ENCODE results near the gene EXOSC6. TPM values are rescaled to one million over a fixed set of nuclear protein-coding genes. Genes with fewer than 3 reads are reported as not detected.
A peak's percentile ranks its signal among the peaks of the same experiment; 100 is the strongest.

Gene EXOSC6
- total RNA-seq, 1 donor from 2014 or later: 28.4 TPM

GRCh38 chr16:70257391-70257790 is 5.7 kb upstream of the EXOSC6 start:
- Mint-ChIP-seq H3K4me1 (no peaks in the 10 kb centered on the region), H3K9me3 (no peaks in the 10 kb centered on the region), H3K27ac (no peak overlapping the region), H3K4me3 (no peak overlapping the region), H3K27me3 (ENCODE audit: low read depth) (no peaks in the 10 kb centered on the region), H3K36me3 (peaks cover 39% of the 10 kb centered on the region)
- no peak for DNase-seq (ENCODE audit: low spot score in 2 of 2, unreplicated experiment in 2 of 2)
- TF ChIP-seq, protein P1, sequence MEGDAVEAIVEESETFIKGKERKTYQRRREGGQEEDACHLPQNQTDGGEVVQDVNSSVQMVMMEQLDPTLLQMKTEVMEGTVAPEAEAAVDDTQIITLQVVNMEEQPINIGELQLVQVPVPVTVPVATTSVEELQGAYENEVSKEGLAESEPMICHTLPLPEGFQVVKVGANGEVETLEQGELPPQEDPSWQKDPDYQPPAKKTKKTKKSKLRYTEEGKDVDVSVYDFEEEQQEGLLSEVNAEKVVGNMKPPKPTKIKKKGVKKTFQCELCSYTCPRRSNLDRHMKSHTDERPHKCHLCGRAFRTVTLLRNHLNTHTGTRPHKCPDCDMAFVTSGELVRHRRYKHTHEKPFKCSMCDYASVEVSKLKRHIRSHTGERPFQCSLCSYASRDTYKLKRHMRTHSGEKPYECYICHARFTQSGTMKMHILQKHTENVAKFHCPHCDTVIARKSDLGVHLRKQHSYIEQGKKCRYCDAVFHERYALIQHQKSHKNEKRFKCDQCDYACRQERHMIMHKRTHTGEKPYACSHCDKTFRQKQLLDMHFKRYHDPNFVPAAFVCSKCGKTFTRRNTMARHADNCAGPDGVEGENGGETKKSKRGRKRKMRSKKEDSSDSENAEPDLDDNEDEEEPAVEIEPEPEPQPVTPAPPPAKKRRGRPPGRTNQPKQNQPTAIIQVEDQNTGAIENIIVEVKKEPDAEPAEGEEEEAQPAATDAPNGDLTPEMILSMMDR (IDR thresholded peaks at IDR 0.05; ENCODE audit: unreplicated experiment): no peak

GRCh38 chr16:70255574-70255973 is 3.8 kb upstream of the EXOSC6 start:
- TF ChIP-seq, protein P1 (IDR thresholded peaks at IDR 0.05; ENCODE audit: unreplicated experiment): no peak
- H3K27ac Mint-ChIP-seq: no peak overlapping the region
- no peak overlapping the region for H3K4me3 Mint-ChIP-seq
- no peaks in the 10 kb centered on the region for H3K9me3 Mint-ChIP-seq
- H3K4me1 Mint-ChIP-seq: no peaks in the 10 kb centered on the region
- no peak for DNase-seq (ENCODE audit: low spot score in 2 of 2, unreplicated experiment in 2 of 2)
- H3K27me3 Mint-ChIP-seq (ENCODE audit: low read depth): no peaks in the 10 kb centered on the region
- peaks cover 33% of the 10 kb centered on the region for H3K36me3 Mint-ChIP-seq

DNA sequence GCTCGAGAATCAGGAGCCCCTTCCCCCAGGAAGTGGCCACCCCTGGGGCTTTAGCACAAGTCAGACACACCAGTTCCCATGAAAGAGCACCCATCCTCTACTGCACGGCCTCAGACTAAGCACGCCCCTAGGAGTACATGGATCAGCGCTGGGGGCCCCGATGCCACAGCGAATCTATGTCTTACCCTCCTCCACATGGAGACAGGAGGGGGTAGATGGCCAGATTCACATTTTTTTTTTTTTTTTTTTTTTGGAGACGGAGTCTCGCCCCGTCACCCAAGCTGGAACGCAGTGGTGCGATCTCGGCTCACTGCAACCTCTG is 3.2 kb upstream of the EXOSC6 start:
- Mint-ChIP-seq H3K27me3 (ENCODE audit: low read depth) (no peaks in the 10 kb centered on the region), H3K9me3 (no peaks in the 10 kb centered on the region), H3K27ac (no peak overlapping the region), H3K4me1 (peaks cover 4% of the 10 kb centered on the region), H3K36me3 (peaks cover 28% of the 10 kb centered on the region), H3K4me3 (no peak overlapping the region)
- no peak for DNase-seq (ENCODE audit: low spot score in 2 of 2, unreplicated experiment in 2 of 2)
- TF ChIP-seq, protein P1 (IDR thresholded peaks at IDR 0.05; ENCODE audit: unreplicated experiment): no peak

- H3K9me3 Mint-ChIP-seq: no peaks in the 10 kb centered on the region
- TF ChIP-seq, protein P1 (IDR thresholded peaks at IDR 0.05; ENCODE audit: unreplicated experiment): no peak
- H3K36me3 Mint-ChIP-seq: peaks cover 28% of the 10 kb centered on the region
- no peaks in the 10 kb centered on the region for H3K27me3 Mint-ChIP-seq (ENCODE audit: low read depth)
- H3K4me1 Mint-ChIP-seq: peaks cover 7% of the 10 kb centered on the region
- no peak overlapping the region for H3K4me3 Mint-ChIP-seq
- DNase-seq (ENCODE audit: low spot score in 2 of 2, unreplicated experiment in 2 of 2): no peak
- H3K27ac Mint-ChIP-seq: no peak overlapping the region
Observed at GRCh38 chr16:70254180-70254964, 2.6 kb upstream of the EXOSC6 start.

- Mint-ChIP-seq H3K9me3 (no peaks in the 10 kb centered on the region), H3K36me3 (peaks cover 22% of the 10 kb centered on the region), H3K4me3 (no peak overlapping the region), H3K27me3 (ENCODE audit: low read depth) (no peaks in the 10 kb centered on the region), H3K27ac (peak overlapping the region; percentile 12), H3K4me1 (peaks cover 10% of the 10 kb centered on the region)
- TF ChIP-seq, protein P1 (IDR thresholded peaks at IDR 0.05; ENCODE audit: unreplicated experiment): no peak
- DNase-seq (ENCODE audit: low spot score in 2 of 2, unreplicated experiment in 2 of 2): no peak
Observed at GRCh38 chr16:70253291-70254106, 1.8 kb upstream of the EXOSC6 start.

All from mesothelial cell of epicardium (in vitro differentiated cells).